Measurements from ENCODE around the gene DESI2. TPM values are rescaled to one million over a fixed set of nuclear protein-coding genes. Genes with fewer than 3 reads are reported as not detected.

The DESI2 gene
- total and polyA plus RNA-seq, 2 experiments from 2014 or later, result 43.9 to 65.9 TPM

GRCh38 chr1:244614879-244615278, 38.0 kb upstream of the DESI2 start:
- in situ Hi-C loops (cut with MboI), result loop anchor here (25.0 kb wide), 1 partner anchor 422 kb away; no protein-coding TSS in a partner anchor
- Histone ChIP-seq H3K4me3 (no peak overlapping the region), H3K9ac (no peak overlapping the region), H3K79me2 (ENCODE audit: insufficient read depth) (no peaks in the 10 kb centered on the region), H2AFZ (no peak overlapping the region), H3K9me3 (ENCODE audit: low read depth) (no peaks in the 10 kb centered on the region), H3F3A (ENCODE audit: insufficient read depth) (no peaks in the 10 kb centered on the region), H3K27me3 (replicated peaks; ENCODE audit: insufficient read depth) (no peaks in the 10 kb centered on the region), H3K27ac (no peak overlapping the region), H3K4me2 (ENCODE audit: unreplicated experiment) (no peak overlapping the region), H4K20me1 (ENCODE audit: insufficient read depth) (no peaks in the 10 kb centered on the region), H3K36me3 (ENCODE audit: low read depth) (no peaks in the 10 kb centered on the region), H3K4me1 (ENCODE audit: insufficient read depth) (no peaks in the 10 kb centered on the region), H3K9me2 (ENCODE audit: insufficient read depth) (no peaks in the 10 kb centered on the region)
- WGBS, 2 experiments (ENCODE audit: low coverage in 1 of 2, low lambda C conversion rate in 2 of 2, missing lambda C conversion rate in 2 of 2), result 34 to 40% methylated on average over 3 of the region's 3 CpGs
- no peak for DNase-seq
- no peak for TF ChIP-seq EZH2phosphoT487 (IDR thresholded peaks at IDR 0.05; ENCODE audit: insufficient read depth, low read depth)
- no peak for TF ChIP-seq EZH2 (IDR thresholded peaks at IDR 0.05; ENCODE audit: insufficient read depth, poor library complexity, severe bottlenecking)

GRCh38 chr1:244615301-244615700, 37.6 kb upstream of the DESI2 start:
- no peak overlapping the region for H3K4me2 ChIP-seq (ENCODE audit: unreplicated experiment)
- H2AFZ ChIP-seq, result no peak overlapping the region
- H3K27ac ChIP-seq, result no peak overlapping the region
- H3K27me3 ChIP-seq (replicated peaks; ENCODE audit: insufficient read depth), result no peaks in the 10 kb centered on the region
- no peak overlapping the region for H3K9ac ChIP-seq
- no peaks in the 10 kb centered on the region for H3K9me3 ChIP-seq (ENCODE audit: low read depth)
- no peaks in the 10 kb centered on the region for H3K36me3 ChIP-seq (ENCODE audit: low read depth)
- H3K4me1 ChIP-seq (ENCODE audit: insufficient read depth), result no peaks in the 10 kb centered on the region
- H3K79me2 ChIP-seq (ENCODE audit: insufficient read depth), result no peaks in the 10 kb centered on the region
- no peaks in the 10 kb centered on the region for H3F3A ChIP-seq (ENCODE audit: insufficient read depth)
- WGBS, 2 experiments (ENCODE audit: low coverage in 1 of 2, low lambda C conversion rate in 2 of 2, missing lambda C conversion rate in 2 of 2), result 93 to 95% methylated on average over 6 of the region's 6 CpGs
- in situ Hi-C loops (cut with MboI), result loop anchor here (25.0 kb wide), 1 partner anchor 422 kb away; no protein-coding TSS in a partner anchor
- no peak overlapping the region for H3K4me3 ChIP-seq
- H4K20me1 ChIP-seq (ENCODE audit: insufficient read depth), result no peaks in the 10 kb centered on the region
- no peaks in the 10 kb centered on the region for H3K9me2 ChIP-seq (ENCODE audit: insufficient read depth)
- DNase-seq, result no peak
- TF ChIP-seq EZH2 (IDR thresholded peaks at IDR 0.05; ENCODE audit: insufficient read depth, poor library complexity, severe bottlenecking), result no peak
- no peak for TF ChIP-seq EZH2phosphoT487 (IDR thresholded peaks at IDR 0.05; ENCODE audit: insufficient read depth, low read depth)

- Histone ChIP-seq H3K27me3 (replicated peaks; ENCODE audit: insufficient read depth) (no peaks in the 10 kb centered on the region), H3K9me3 (ENCODE audit: low read depth) (no peaks in the 10 kb centered on the region), H2AFZ (no peak overlapping the region), H3K4me1 (ENCODE audit: insufficient read depth) (no peaks in the 10 kb centered on the region), H3K9me2 (ENCODE audit: insufficient read depth) (no peaks in the 10 kb centered on the region), H3K9ac (no peak overlapping the region), H3K4me3 (no peak overlapping the region), H4K20me1 (ENCODE audit: insufficient read depth) (no peaks in the 10 kb centered on the region), H3K36me3 (ENCODE audit: low read depth) (no peaks in the 10 kb centered on the region), H3K79me2 (ENCODE audit: insufficient read depth) (no peaks in the 10 kb centered on the region), H3F3A (ENCODE audit: insufficient read depth) (no peaks in the 10 kb centered on the region), H3K4me2 (ENCODE audit: unreplicated experiment) (no peak overlapping the region), H3K27ac (no peak overlapping the region)
- DNase-seq, result no peak
- WGBS, 2 experiments (ENCODE audit: low coverage in 1 of 2, low lambda C conversion rate in 2 of 2, missing lambda C conversion rate in 2 of 2), result 83 to 93% methylated on average over 4 of the region's 4 CpGs
- TF ChIP-seq EZH2phosphoT487 (IDR thresholded peaks at IDR 0.05; ENCODE audit: insufficient read depth, low read depth), result no peak
- no peak for TF ChIP-seq EZH2 (IDR thresholded peaks at IDR 0.05; ENCODE audit: insufficient read depth, poor library complexity, severe bottlenecking)
- in situ Hi-C loops (cut with MboI), result no loop called here
Observed at GRCh38 chr1:244626709-244627108, 26.2 kb upstream of the DESI2 start.

GRCh38 chr1:244628789-244629188, 24.1 kb upstream of the DESI2 start:
- 60 to 62% methylated on average over 5 of the region's 5 CpGs for WGBS, 2 experiments (ENCODE audit: low coverage in 1 of 2, low lambda C conversion rate in 2 of 2, missing lambda C conversion rate in 2 of 2)
- no peak overlapping the region for H3K9ac ChIP-seq

GRCh38 chr1:244633140-244633539, 19.8 kb upstream of the DESI2 start:
- Histone ChIP-seq H3K36me3 (ENCODE audit: low read depth) (no peaks in the 10 kb centered on the region), H4K20me1 (ENCODE audit: insufficient read depth) (no peaks in the 10 kb centered on the region), H2AFZ (no peak overlapping the region), H3K27me3 (replicated peaks; ENCODE audit: insufficient read depth) (no peaks in the 10 kb centered on the region), H3K4me1 (ENCODE audit: insufficient read depth) (no peaks in the 10 kb centered on the region), H3K9me2 (ENCODE audit: insufficient read depth) (no peaks in the 10 kb centered on the region), H3K27ac (no peak overlapping the region), H3K9ac (no peak overlapping the region), H3K4me2 (ENCODE audit: unreplicated experiment) (no peak overlapping the region), H3K9me3 (ENCODE audit: low read depth) (no peaks in the 10 kb centered on the region), H3K79me2 (ENCODE audit: insufficient read depth) (no peaks in the 10 kb centered on the region), H3F3A (ENCODE audit: insufficient read depth) (no peaks in the 10 kb centered on the region), H3K4me3 (no peak overlapping the region)
- DNase-seq, result no peak
- in situ Hi-C loops (cut with MboI), result no loop called here
- TF ChIP-seq EZH2 (IDR thresholded peaks at IDR 0.05; ENCODE audit: insufficient read depth, poor library complexity, severe bottlenecking), result no peak
- no peak for TF ChIP-seq EZH2phosphoT487 (IDR thresholded peaks at IDR 0.05; ENCODE audit: insufficient read depth, low read depth)

More at GRCh38 chr1:244628789-244629188, 24.1 kb upstream of the DESI2 start:
- Histone ChIP-seq H3K4me3 (no peak overlapping the region), H3K79me2 (ENCODE audit: insufficient read depth) (no peaks in the 10 kb centered on the region), H3K9me2 (ENCODE audit: insufficient read depth) (no peaks in the 10 kb centered on the region), H3K4me2 (ENCODE audit: unreplicated experiment) (no peak overlapping the region), H3K27ac (no peak overlapping the region), H3K4me1 (ENCODE audit: insufficient read depth) (no peaks in the 10 kb centered on the region), H4K20me1 (ENCODE audit: insufficient read depth) (no peaks in the 10 kb centered on the region), H3K27me3 (replicated peaks; ENCODE audit: insufficient read depth) (no peaks in the 10 kb centered on the region), H2AFZ (no peak overlapping the region), H3K36me3 (ENCODE audit: low read depth) (no peaks in the 10 kb centered on the region), H3K9me3 (ENCODE audit: low read depth) (no peaks in the 10 kb centered on the region), H3F3A (ENCODE audit: insufficient read depth) (no peaks in the 10 kb centered on the region)
- TF ChIP-seq EZH2 (IDR thresholded peaks at IDR 0.05; ENCODE audit: insufficient read depth, poor library complexity, severe bottlenecking) (no peak), EZH2phosphoT487 (IDR thresholded peaks at IDR 0.05; ENCODE audit: insufficient read depth, low read depth) (no peak)
- no peak for DNase-seq
- in situ Hi-C loops (cut with MboI), result no loop called here
